ENCODE results near the gene ATAD2B.

ATAD2B gene

GRCh38 chr2:23924589-23925359 is 2.1 kb downstream of the ATAD2B start:
- no peak for TF ChIP-seq CTCF (IDR thresholded peaks at IDR 0.05)

GRCh38 chr2:23918837-23919489 is 8.0 kb downstream of the ATAD2B start:
- TF ChIP-seq CTCF (IDR thresholded peaks at IDR 0.05): no peak

- no peak for TF ChIP-seq CTCF (IDR thresholded peaks at IDR 0.05)
Measured at GRCh38 chr2:23916727-23917405, 10.1 kb downstream of the ATAD2B start.

GRCh38 chr2:23915327-23915726 is 11.6 kb downstream of the ATAD2B start:
- TF ChIP-seq CTCF (IDR thresholded peaks at IDR 0.05): no peak

- no peak for TF ChIP-seq CTCF (IDR thresholded peaks at IDR 0.05)
Measured at GRCh38 chr2:23912054-23912453, 14.9 kb downstream of the ATAD2B start.

GRCh38 chr2:23905155-23905554 is 21.8 kb downstream of the ATAD2B start:
- no peak for TF ChIP-seq CTCF (IDR thresholded peaks at IDR 0.05)

GRCh38 chr2:23904692-23905091 is 22.2 kb downstream of the ATAD2B start:
- no peak for TF ChIP-seq CTCF (IDR thresholded peaks at IDR 0.05)

Measured in LNCAP (cell line).